Fibroblast of villous mesenchyme (primary cell): ENCODE measurements around the gene MBOAT7. TPM values are rescaled to one million over a fixed set of nuclear protein-coding genes. Genes with fewer than 3 reads are reported as not detected.

Experiments used
- DNase-seq: peaks from one replicate; pipeline ENCODE4 v3.0.0-alpha.2; 2010; ENCODE audit warnings: low read depth
- H3K4me3 ChIP-seq: 2 replicates; pipeline ENCODE4 v1.5.1; 2011; ENCODE audit warnings: low read depth, mild to moderate bottlenecking, low read length
- CTCF ChIP-seq: IDR thresholded peaks from 2 replicates; pipeline ENCODE4 v1.5.1; 2012; ENCODE audit warnings: low read depth, mild to moderate bottlenecking, low read length; ENCODE audit not compliant: insufficient read depth
- total RNA-seq: library from RNA; depleted of rRNA; stranded (reverse); fragments of >200 nt; gene quantifications from 2 replicates; pipeline ENCODE4 v1.2.3, GENCODE V29; 2012

MBOAT7 gene
- total RNA-seq, 1 donor = 73.4 TPM

GRCh38 chr19:54169149-54169740 is 20.1 kb downstream of the MBOAT7 start:
- no peak for DNase-seq
- TF ChIP-seq CTCF = no peak
- H3K4me3 ChIP-seq = no peak overlapping the region

GRCh38 chr19:54168174-54168917 is 21.0 kb downstream of the MBOAT7 start:
- peak; percentile 83 for TF ChIP-seq CTCF
- peak; percentile 83 for DNase-seq
- H3K4me3 ChIP-seq = no peak overlapping the region

DNA sequence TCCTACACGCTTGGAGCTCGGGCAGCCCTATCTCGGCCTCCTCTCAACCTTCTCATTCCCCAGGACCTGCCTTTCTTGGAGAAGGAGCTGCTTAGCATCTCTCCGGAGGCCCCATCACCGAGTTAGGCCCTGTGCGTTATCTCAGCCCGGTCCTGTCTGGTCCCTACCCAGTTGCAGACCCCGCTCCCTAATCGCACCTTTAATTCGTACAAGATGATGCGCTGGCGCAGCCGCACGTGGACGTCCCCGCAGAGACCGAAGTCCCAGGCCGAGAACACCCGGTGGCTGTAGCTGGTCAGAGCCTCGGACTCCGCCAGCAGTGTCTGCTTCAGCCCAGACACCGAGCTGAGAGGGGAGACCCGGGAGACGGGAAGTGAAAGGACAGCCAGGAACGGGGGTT is 24.2 kb downstream of the MBOAT7 start:
- TF ChIP-seq CTCF = no peak
- no peak for DNase-seq
- no peak overlapping the region for H3K4me3 ChIP-seq

- H3K4me3 ChIP-seq = peak overlapping the region; percentile 23
- DNase-seq = peak; percentile 34
Measured at GRCh38 chr19:54164369-54165068, 24.9 kb downstream of the MBOAT7 start.

DNA sequence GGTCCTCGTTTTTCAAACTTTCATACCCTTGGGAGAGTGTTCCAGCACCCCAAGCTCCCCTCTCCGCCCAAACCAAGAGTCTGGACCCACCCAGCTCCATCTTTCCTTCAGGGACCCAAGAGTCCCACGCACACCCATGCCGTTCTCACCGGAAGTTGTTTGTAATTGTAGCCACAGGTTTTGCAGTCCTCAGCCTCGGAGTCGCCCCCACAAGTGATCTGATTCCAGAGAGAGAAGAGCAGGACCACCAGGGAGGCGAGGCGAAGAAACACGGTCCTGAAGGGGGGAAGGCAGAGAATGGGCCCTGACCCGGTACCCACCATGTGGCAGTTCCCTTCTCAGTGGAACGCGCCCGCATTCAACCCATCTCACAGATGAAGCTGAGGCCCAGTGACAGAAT is 26.5 kb downstream of the MBOAT7 start:
- no peak for DNase-seq
- peak overlapping the region; percentile 69 for H3K4me3 ChIP-seq
- TF ChIP-seq CTCF = no peak

More at GRCh38 chr19:54164369-54165068, 24.9 kb downstream of the MBOAT7 start:
- TF ChIP-seq CTCF = no peak

DNA sequence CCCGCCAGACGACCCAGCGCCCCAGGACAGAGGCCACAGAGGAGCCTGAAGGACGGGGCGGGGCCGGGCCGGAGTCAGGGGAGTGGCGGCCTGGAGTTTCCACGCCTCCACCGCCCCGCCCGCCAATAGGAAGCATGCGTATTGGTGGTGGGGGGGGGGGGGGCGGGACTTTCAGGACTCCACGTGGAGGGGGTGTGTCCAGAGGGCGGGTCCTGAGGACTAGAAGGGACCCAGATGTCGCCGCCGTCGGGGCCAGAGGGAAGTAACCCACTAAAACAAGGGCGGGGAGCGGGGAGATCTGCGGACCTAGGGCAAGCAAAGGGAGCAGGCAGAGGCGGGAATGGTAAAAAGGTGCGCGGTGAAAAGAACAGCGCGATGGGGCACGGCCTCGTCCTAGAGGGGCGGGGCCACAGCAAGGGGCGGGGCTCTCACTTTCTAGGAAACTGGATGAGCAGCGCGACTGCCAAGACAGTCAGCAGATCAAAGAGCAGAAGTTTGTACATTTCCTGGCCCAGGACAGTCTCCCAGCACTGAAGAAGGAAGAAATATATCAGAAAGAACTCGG is 27.1 kb downstream of the MBOAT7 start:
- peak; percentile 80 for DNase-seq
- H3K4me3 ChIP-seq = peak overlapping the region; percentile 69
- no peak for TF ChIP-seq CTCF
